IMR-90 (cell line): Measurements from ENCODE around the gene ZNF280B. TPM values are rescaled to one million over a fixed set of nuclear protein-coding genes. Genes with fewer than 3 reads are reported as not detected.

ENCODE experiments used
- ATAC-seq: fragments of 200-7000 bp; cut with Tn5 transposase; 2 replicates; pipeline ENCODE4 v1.9.1; 2020; ENCODE audit warnings: low read depth, mild to moderate bottlenecking, moderate library complexity
- BruUV-seq: library from RNA; stranded (reverse); fragments of 400-500 nt; replicated peaks from 2 replicates; lab custom pipeline; 2021; lab: Mats Ljungman, UMichigan
- CTCF ChIA-PET: fragments of 300-600 bp; formaldehyde crosslinking; extraction: SDS; loops from one replicate; lab custom pipeline; 2021; ENCODE audit warnings: antibody characterized with exemption; lab: Yijun Ruan, JAX
- POLR2A ChIA-PET: fragments of 300-600 bp; sonication (Branson Sonifier 250); formaldehyde crosslinking; loops from one replicate; lab custom pipeline; 2022; ENCODE audit warnings: antibody characterized with exemption; ENCODE audit not compliant: unreplicated experiment; lab: Charles Lee
- DNase-seq: peaks from one replicate; pipeline ENCODE4 v3.0.0; 2013
- H2AFZ ChIP-seq: replicated peaks from 2 replicates; pipeline ENCODE3; 2013; ENCODE audit warnings: low read length, mild to moderate bottlenecking; ENCODE audit not compliant: poor library complexity
- H2AK5ac ChIP-seq: 2 replicates; pipeline ENCODE4 v1.6.1; 2013; ENCODE audit warnings: low read depth, low read length, inconsistent platforms
- H2AK9ac ChIP-seq: replicated peaks from 2 replicates; pipeline ENCODE3; 2013; ENCODE audit warnings: mild to moderate bottlenecking, low read depth, low read length, moderate library complexity; ENCODE audit not compliant: poor library complexity
- H2BK120ac ChIP-seq: 2 replicates; pipeline ENCODE4 v1.6.1; 2013; ENCODE audit warnings: low read depth, low read length, inconsistent platforms
- H2BK15ac ChIP-seq: 3 replicates; pipeline ENCODE4 v1.6.1; 2013; ENCODE audit warnings: low read depth, low read length, inconsistent platforms
- H2BK20ac ChIP-seq: 2 replicates; pipeline ENCODE4 v1.6.1; 2013; ENCODE audit warnings: low read depth, mild to moderate bottlenecking, inconsistent platforms, low read length, moderate library complexity
- H2BK5ac ChIP-seq: 2 replicates; pipeline ENCODE4 v1.6.1; 2013; ENCODE audit warnings: mild to moderate bottlenecking, low read depth, low read length, inconsistent platforms; ENCODE audit not compliant: poor library complexity, severe bottlenecking
- H3K14ac ChIP-seq: replicated peaks from 2 replicates; pipeline ENCODE4 v1.6.1; 2013; ENCODE audit warnings: low read depth, low read length, inconsistent platforms
- H3K18ac ChIP-seq: 2 replicates; pipeline ENCODE4 v1.6.1; 2013; ENCODE audit warnings: low read depth, low read length, control low read depth
- H3K23ac ChIP-seq: 2 replicates; pipeline ENCODE4 v1.6.1; 2013; ENCODE audit warnings: low read depth, low read length, inconsistent platforms
- H3K27ac ChIP-seq: 2 replicates; pipeline ENCODE4 v1.5.1; 2013; ENCODE audit warnings: mild to moderate bottlenecking, control low read depth, low read length; ENCODE audit not compliant: insufficient read depth
- H3K27me3 ChIP-seq: 2 replicates; pipeline ENCODE4 v1.6.1; 2013; ENCODE audit warnings: low read length; ENCODE audit not compliant: control insufficient read depth, insufficient read depth
- H3K36me3 ChIP-seq: 2 replicates; pipeline ENCODE4 v1.6.1; 2013; ENCODE audit warnings: low read length, mixed read lengths; ENCODE audit not compliant: control insufficient read depth, insufficient read depth
- H3K4ac ChIP-seq: 2 replicates; pipeline ENCODE4 v1.6.1; 2013; ENCODE audit warnings: low read depth, low read length, inconsistent platforms
- H3K4me1 ChIP-seq: 2 replicates; pipeline ENCODE4 v1.6.1; 2013; ENCODE audit warnings: low read length, mixed read lengths; ENCODE audit not compliant: control insufficient read depth, insufficient read depth
- H3K4me2 ChIP-seq: 2 replicates; pipeline ENCODE4 v1.6.1; 2013; ENCODE audit warnings: low read depth, mild to moderate bottlenecking, control low read depth, low read length, moderate library complexity
- H3K4me3 ChIP-seq: 2 replicates; pipeline ENCODE4 v1.5.1; 2013; ENCODE audit warnings: low read depth, mild to moderate bottlenecking, control low read depth, low read length, moderate library complexity; ENCODE audit not compliant: insufficient read depth
- H3K56ac ChIP-seq: 2 replicates; pipeline ENCODE4 v1.6.1; 2013; ENCODE audit warnings: low read length, inconsistent platforms; ENCODE audit not compliant: insufficient read depth; ENCODE audit errors: extremely low read depth
- H3K79me1 ChIP-seq, 2 experiments: 2 replicates each; pipeline ENCODE4 v1.6.1; 2013; ENCODE audit warnings: low read length in 2 of 2, inconsistent platforms in 1 of 2, low read depth in 1 of 2
- H3K9ac ChIP-seq: 2 replicates; pipeline ENCODE4 v1.6.1; 2013; ENCODE audit warnings: low read depth, low read length, control low read depth
- H3K9me1 ChIP-seq: 2 replicates; pipeline ENCODE4 v1.6.1; 2013; ENCODE audit warnings: low read length, inconsistent platforms; ENCODE audit not compliant: insufficient read depth
- H3K9me3 ChIP-seq: 2 replicates; pipeline ENCODE4 v1.6.1; 2013; ENCODE audit warnings: low read length; ENCODE audit not compliant: control insufficient read depth, insufficient read depth
- H4K20me1 ChIP-seq: 2 replicates; pipeline ENCODE4 v1.6.1; 2013; ENCODE audit warnings: low read length, inconsistent platforms; ENCODE audit not compliant: insufficient read depth
- H4K5ac ChIP-seq: 2 replicates; pipeline ENCODE4 v1.6.1; 2013; ENCODE audit warnings: mild to moderate bottlenecking, low read depth, low read length, control low read depth
- H4K8ac ChIP-seq, 2 experiments: 2 replicates each; pipeline ENCODE4 v1.6.1; 2013; ENCODE audit warnings: low read depth in 2 of 2, low read length in 2 of 2, control low read depth in 1 of 2, inconsistent platforms in 1 of 2
- H4K91ac ChIP-seq: 2 replicates; pipeline ENCODE4 v1.6.1; 2013; ENCODE audit warnings: low read depth, low read length, inconsistent platforms; ENCODE audit not compliant: insufficient read depth
- BHLHE40 ChIP-seq: fragments of 150-350 bp; IDR thresholded peaks from 2 replicates; pipeline ENCODE4 v1.6.1; 2016; ENCODE audit warnings: mild to moderate bottlenecking, low read depth, low read length
- CEBPB ChIP-seq: IDR thresholded peaks from 2 replicates; pipeline ENCODE4 v1.6.1; 2012; ENCODE audit warnings: low read depth, low read length, improper control_type of control experiment
- CHD1 ChIP-seq: IDR thresholded peaks from 2 replicates; pipeline ENCODE4 v1.6.1; 2012; ENCODE audit warnings: low read depth, low read length, improper control_type of control experiment
- FOS ChIP-seq: fragments of 150-350 bp; IDR thresholded peaks from 2 replicates; pipeline ENCODE4 v1.6.1; 2016; ENCODE audit warnings: low read depth, low read length
- MAFK ChIP-seq: IDR thresholded peaks from 2 replicates; pipeline ENCODE4 v1.6.1; 2012; ENCODE audit warnings: low read depth, low read length, improper control_type of control experiment
- MAZ ChIP-seq: IDR thresholded peaks from 2 replicates; pipeline ENCODE4 v1.6.1; 2012; ENCODE audit warnings: low read depth, mild to moderate bottlenecking, low read length, improper control_type of control experiment, moderate library complexity, borderline replicate concordance
- MXI1 ChIP-seq: IDR thresholded peaks from 2 replicates; pipeline ENCODE4 v1.6.1; 2012; ENCODE audit warnings: low read depth, mild to moderate bottlenecking, low read length, moderate library complexity, borderline replicate concordance
- NFE2L2 ChIP-seq: fragments of 150-350 bp; IDR thresholded peaks from 2 replicates; pipeline ENCODE4 v1.6.1; 2016; ENCODE audit warnings: low read depth, mild to moderate bottlenecking, low read length
- POLR2A ChIP-seq: IDR thresholded peaks from 2 replicates; pipeline ENCODE4 v1.6.1; 2012; ENCODE audit warnings: mild to moderate bottlenecking, low read depth, low read length
- RAD21 ChIP-seq: IDR thresholded peaks from 2 replicates; pipeline ENCODE4 v1.6.1; 2012; ENCODE audit warnings: low read length, improper control_type of control experiment
- RCOR1 ChIP-seq: IDR thresholded peaks from 2 replicates; pipeline ENCODE4 v1.6.1; 2012; ENCODE audit warnings: mild to moderate bottlenecking, low read length, improper control_type of control experiment; ENCODE audit not compliant: insufficient replicate concordance
- RFX5 ChIP-seq: IDR thresholded peaks from 2 replicates; pipeline ENCODE4 v1.8.0; 2012; ENCODE audit warnings: low read depth, mild to moderate bottlenecking, low read length, moderate library complexity
- SMC3 ChIP-seq: fragments of 150-350 bp; IDR thresholded peaks from 2 replicates; pipeline ENCODE4 v1.6.1; 2016; ENCODE audit warnings: low read depth, mild to moderate bottlenecking, antibody characterized with exemption, low read length, moderate library complexity
- USF2 ChIP-seq: fragments of 150-350 bp; IDR thresholded peaks from 2 replicates; pipeline ENCODE4 v1.6.1; 2017; ENCODE audit warnings: mild to moderate bottlenecking, antibody characterized with exemption, low read length, low read depth
- WGBS, 2 experiments: methylation state at CpG; one replicate each; pipeline versions ENCODE4 v1.1.5 to v1.1.7; 2013; ENCODE audit warnings: missing lambda C conversion rate in 2 of 2; ENCODE audit not compliant: insufficient read length in 1 of 2; ENCODE audit errors: extremely low coverage in 2 of 2; 5-methylcytosine and 5-hydroxymethylcytosine counted together
- dilution Hi-C: fragments of 300-500 bp; cut with HindIII; formaldehyde crosslinking; loops from one replicate; pipeline ENCODE4 v1.14.3; 2018; ENCODE audit warnings: low sequenced_read_pairs; ENCODE audit not compliant: unreplicated experiment
- in situ Hi-C: fragments of 300-500 bp; cut with MboI; formaldehyde crosslinking; loops from 3 replicates; pipeline ENCODE4 v1.14.3; 2019; ENCODE audit warnings: low sequenced_read_pairs, inconsistent platforms, mixed read lengths
- intact Hi-C: fragments of 100-400 bp; cut with micrococcal nuclease; formaldehyde crosslinking; loops from 2 replicates; pipeline ENCODE4 v1.10.0; 2022
- polyA plus RNA-seq, 3 experiments: library from polyadenylated mRNA; depleted of rRNA; stranded (reverse); fragments of >200 nt; gene quantifications; 2 replicates each; pipeline ENCODE4 v1.2.3, GENCODE V29; 2012; ENCODE audit warnings: low replicate concordance in 1 of 3
- total RNA-seq: library from RNA; depleted of rRNA; stranded (reverse); fragments of >200 nt; gene quantifications from 2 replicates; pipeline ENCODE4 v1.2.3, GENCODE V29; 2012
- TF ChIP-seq, protein P1 (sequence below): fragments of 150-350 bp; IDR thresholded peaks from 2 replicates; pipeline ENCODE4 v1.6.1; 2016; ENCODE audit warnings: low read depth, mild to moderate bottlenecking, low read length, moderate library complexity, borderline replicate concordance
- TF ChIP-seq, protein P2 (sequence below): conservative IDR thresholded peaks from 2 replicates; pipeline ENCODE4 v1.5.1; 2012; ENCODE audit warnings: mild to moderate bottlenecking, low read depth, low read length, improper control_type of control experiment

ZNF280B gene
- total and polyA plus RNA-seq, 2 of the 4 experiments (the other 2 are of a cell fraction): 0.65 to 1.4 TPM

- H4K5ac ChIP-seq: no peak overlapping the region
- H2BK15ac ChIP-seq: no peak overlapping the region
- H3K27ac ChIP-seq: no peak overlapping the region
- ChIA-PET POLR2A (no interaction called here), CTCF (interaction anchor here (0.8 kb wide), 1 partner anchor 11 kb away, joined by 4 read pairs; no protein-coding TSS in a partner anchor)
- dilution Hi-C loops (no loop called here), in situ Hi-C loops (no loop called here), intact Hi-C loops (no loop called here)
- H4K20me1 ChIP-seq: no peaks in the 10 kb centered on the region
- H3K9me1 ChIP-seq: no peaks in the 10 kb centered on the region
- no peak overlapping the region for H4K8ac ChIP-seq
- no peak overlapping the region for H3K4me2 ChIP-seq
- no peaks in the 10 kb centered on the region for H3K9me3 ChIP-seq
- no peak overlapping the region for H4K91ac ChIP-seq
- no peak overlapping the region for H3K9ac ChIP-seq
- BruUV-seq: no TSS peak
- no peaks in the 10 kb centered on the region for H3K36me3 ChIP-seq
- no peak overlapping the region for H2BK120ac ChIP-seq
- WGBS, 2 experiments: no CpG with 5 or more reads among the region's 2 CpGs
- no peak overlapping the region for H2AK5ac ChIP-seq
- H3K4me1 ChIP-seq: no peaks in the 10 kb centered on the region
- no peak overlapping the region for H3K56ac ChIP-seq
- no peaks in the 10 kb centered on the region for H3K79me1 ChIP-seq
- H3K23ac ChIP-seq: no peak overlapping the region
- H2BK20ac ChIP-seq: no peak overlapping the region
- no peak overlapping the region for H3K14ac ChIP-seq
- H2AFZ ChIP-seq: no peak overlapping the region
- H3K4me3 ChIP-seq: no peak overlapping the region
- no peak overlapping the region for H3K4ac ChIP-seq
- no peak overlapping the region for H3K18ac ChIP-seq
- H2BK5ac ChIP-seq: no peak overlapping the region
- peaks cover 4% of the 10 kb centered on the region; the same call in 1 of the 2 replicates for H3K27me3 ChIP-seq
- TF ChIP-seq NFE2L2 (no peak), USF2 (no peak), FOS (no peak), MAZ (no peak), RFX5 (no peak), CEBPB (no peak), SMC3 (no peak), MAFK (no peak), BHLHE40 (no peak), MXI1 (no peak), CHD1 (no peak), POLR2A (no peak), RAD21 (no peak), RCOR1 (no peak)
- TF ChIP-seq, protein P1, sequence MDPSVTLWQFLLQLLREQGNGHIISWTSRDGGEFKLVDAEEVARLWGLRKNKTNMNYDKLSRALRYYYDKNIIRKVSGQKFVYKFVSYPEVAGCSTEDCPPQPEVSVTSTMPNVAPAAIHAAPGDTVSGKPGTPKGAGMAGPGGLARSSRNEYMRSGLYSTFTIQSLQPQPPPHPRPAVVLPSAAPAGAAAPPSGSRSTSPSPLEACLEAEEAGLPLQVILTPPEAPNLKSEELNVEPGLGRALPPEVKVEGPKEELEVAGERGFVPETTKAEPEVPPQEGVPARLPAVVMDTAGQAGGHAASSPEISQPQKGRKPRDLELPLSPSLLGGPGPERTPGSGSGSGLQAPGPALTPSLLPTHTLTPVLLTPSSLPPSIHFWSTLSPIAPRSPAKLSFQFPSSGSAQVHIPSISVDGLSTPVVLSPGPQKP: no peak
- TF ChIP-seq, protein P2, sequence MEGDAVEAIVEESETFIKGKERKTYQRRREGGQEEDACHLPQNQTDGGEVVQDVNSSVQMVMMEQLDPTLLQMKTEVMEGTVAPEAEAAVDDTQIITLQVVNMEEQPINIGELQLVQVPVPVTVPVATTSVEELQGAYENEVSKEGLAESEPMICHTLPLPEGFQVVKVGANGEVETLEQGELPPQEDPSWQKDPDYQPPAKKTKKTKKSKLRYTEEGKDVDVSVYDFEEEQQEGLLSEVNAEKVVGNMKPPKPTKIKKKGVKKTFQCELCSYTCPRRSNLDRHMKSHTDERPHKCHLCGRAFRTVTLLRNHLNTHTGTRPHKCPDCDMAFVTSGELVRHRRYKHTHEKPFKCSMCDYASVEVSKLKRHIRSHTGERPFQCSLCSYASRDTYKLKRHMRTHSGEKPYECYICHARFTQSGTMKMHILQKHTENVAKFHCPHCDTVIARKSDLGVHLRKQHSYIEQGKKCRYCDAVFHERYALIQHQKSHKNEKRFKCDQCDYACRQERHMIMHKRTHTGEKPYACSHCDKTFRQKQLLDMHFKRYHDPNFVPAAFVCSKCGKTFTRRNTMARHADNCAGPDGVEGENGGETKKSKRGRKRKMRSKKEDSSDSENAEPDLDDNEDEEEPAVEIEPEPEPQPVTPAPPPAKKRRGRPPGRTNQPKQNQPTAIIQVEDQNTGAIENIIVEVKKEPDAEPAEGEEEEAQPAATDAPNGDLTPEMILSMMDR: no peak
- DNase-seq: no peak
- ATAC-seq: no peak
- no peak overlapping the region for H2AK9ac ChIP-seq
Measured at GRCh38 chr22:22474733-22475132, 33.8 kb downstream of the ZNF280B start.
